ENCODE measurements around the gene TIE1. TPM values are rescaled to one million over a fixed set of nuclear protein-coding genes. Genes with fewer than 3 reads are reported as not detected.

The TIE1 gene
- total and polyA plus RNA-seq, 9 of the 15 experiments (the other 6 are each of a cell fraction or from before 2014, with no cell fraction given) = 0.07 to 0.49 (median 0.14) TPM; not detected in 4

DNA sequence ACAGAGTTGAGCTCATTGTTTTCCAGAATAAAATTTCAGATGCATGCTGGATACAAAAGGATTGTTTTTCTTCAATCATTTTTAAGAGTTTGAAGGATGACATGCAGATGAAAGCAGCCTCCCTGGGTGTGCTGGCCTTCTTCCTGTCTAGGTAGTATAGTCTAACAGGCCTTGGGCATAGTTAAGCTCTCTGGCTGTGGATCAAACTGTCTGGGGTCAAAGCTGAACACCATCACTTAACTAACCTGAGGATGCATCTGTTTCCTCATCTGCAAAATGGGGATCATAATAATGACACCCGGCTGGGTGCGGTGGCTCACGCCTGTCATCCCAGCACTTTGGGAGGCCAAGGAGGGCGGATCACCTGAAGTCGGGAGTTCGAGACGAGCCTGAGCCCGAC, 6.0 kb upstream of the TIE1 start:
- Histone ChIP-seq H3K79me2 (ENCODE audit: control insufficient read depth, insufficient read depth, low read length) (no peaks in the 10 kb centered on the region), H4K20me1 (replicated peaks; ENCODE audit: control insufficient read depth, insufficient read depth, low read length) (peaks cover 6% of the 10 kb centered on the region), H3K27me3 (ENCODE audit: control insufficient read depth in 2 of 2, insufficient read depth in 2 of 2, low read length in 2 of 2) (peaks cover 35 to 42% of the 10 kb centered on the region in 2 experiments; a peak in 4 of 5 replicates), H3K4me2 (ENCODE audit: insufficient read depth, low read length) (no peak overlapping the region), H3K4me1 (replicated peaks in 1 of 2; ENCODE audit: control insufficient read depth in 2 of 2, insufficient read depth in 2 of 2, low read length in 2 of 2) (0 out of 5 replicates have a peak, but pooled peaks cover 0 to 3% of the 10 kb centered on the region in 2 experiments), H3K27ac (ENCODE audit: extremely low read depth, low read depth, low read length) (no peak overlapping the region), H3K4me3 (no peak overlapping the region), H3K9me1 (ENCODE audit: control insufficient read depth, insufficient read depth, low read length) (no peaks in the 10 kb centered on the region), H3K9ac (ENCODE audit: insufficient read depth in 1 of 2, low read depth in 2 of 2, low read length in 2 of 2) (no peak overlapping the region), H3K9me3 (replicated peaks; ENCODE audit: control insufficient read depth, insufficient read depth, low read depth, low read length) (no peaks in the 10 kb centered on the region), H2AFZ (ENCODE audit: low read depth, low read length) (no peak overlapping the region), H3K36me3 (ENCODE audit: control insufficient read depth, insufficient read depth, low read length) (no peaks in the 10 kb centered on the region)
- 5% methylated on average over 8 of the region's 8 CpGs for WGBS (ENCODE audit: insufficient coverage, low coverage, missing lambda C conversion rate)
- ATAC-seq (no peak), DNase-seq (ENCODE audit: extremely low read depth in 1 of 4, low spot score in 3 of 4) (no peak), FAIRE-seq (no peak)
- TF ChIP-seq FOSL1 (tag; conservative IDR thresholded peaks at IDR 0.05) = 0 out of 2 replicates have a peak, but pooled peaks have one; percentile 39
- TF ChIP-seq ELF1 (tag; IDR thresholded peaks at IDR 0.05) = no peak
- CTCF ChIA-PET (ENCODE audit: low intra/inter-chr PET ratio) = no interaction called here
- BruUV-seq (replicated peaks) = no TSS peak
- intact Hi-C loops (cut with micrococcal nuclease) (no loop called here), in situ Hi-C loops (cut with MboI) (no loop called here)
- POLR2A ChIA-PET = interaction anchor here (1.5 kb wide), 1 partner anchor 14 kb away, joined by 5 read pairs; no protein-coding TSS in a partner anchor

DNA sequence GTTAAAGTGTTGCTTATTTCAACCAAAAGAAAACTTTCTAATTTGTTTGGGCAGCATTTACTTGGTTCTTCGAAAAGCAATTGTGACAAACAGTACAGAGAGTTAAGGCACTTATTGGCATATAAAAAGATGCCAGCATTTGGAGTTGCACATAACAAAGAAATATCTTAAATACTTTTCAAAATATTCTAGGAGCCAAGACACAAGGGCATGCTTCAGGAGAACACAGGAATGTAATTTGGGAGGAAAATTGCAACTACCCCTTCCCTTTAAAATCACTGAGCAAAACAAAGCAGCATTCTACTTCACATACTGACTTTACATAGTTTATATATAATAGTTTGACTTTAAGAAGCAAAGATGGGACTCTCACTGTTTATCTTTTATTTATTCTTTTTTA, 4.6 kb upstream of the TIE1 start:
- FAIRE-seq (no peak), DNase-seq (ENCODE audit: extremely low read depth in 1 of 4, low spot score in 3 of 4) (no peak), ATAC-seq (no peak)
- H3K27me3 ChIP-seq (ENCODE audit: control insufficient read depth in 2 of 2, insufficient read depth in 2 of 2, low read length in 2 of 2) = peaks cover 28 to 37% of the 10 kb centered on the region in 2 experiments; a peak in 4 of 5 replicates
- no peak overlapping the region for H3K4me2 ChIP-seq (ENCODE audit: insufficient read depth, low read length)
- BruUV-seq (replicated peaks) = no TSS peak
- intact Hi-C loops (cut with micrococcal nuclease) (no loop called here), in situ Hi-C loops (cut with MboI) (no loop called here)
- TF ChIP-seq SUPT5H (IDR thresholded peaks at IDR 0.05) (no peak), POLR2G (IDR thresholded peaks at IDR 0.05; ENCODE audit: low read depth, low read length) (no peak), CBFA2T3 (IDR thresholded peaks at IDR 0.05) (no peak)
- no peaks in the 10 kb centered on the region for H3K9me3 ChIP-seq (replicated peaks; ENCODE audit: control insufficient read depth, insufficient read depth, low read depth, low read length)
- H3K9me1 ChIP-seq (ENCODE audit: control insufficient read depth, insufficient read depth, low read length) = no peaks in the 10 kb centered on the region
- H3K4me3 ChIP-seq = no peak overlapping the region
- ChIA-PET POLR2A (no interaction called here), CTCF (ENCODE audit: low intra/inter-chr PET ratio) (no interaction called here)
- no peak overlapping the region for H3K9ac ChIP-seq (ENCODE audit: insufficient read depth in 1 of 2, low read depth in 2 of 2, low read length in 2 of 2)
- H3K79me2 ChIP-seq (ENCODE audit: control insufficient read depth, insufficient read depth, low read length) = no peaks in the 10 kb centered on the region
- 0% methylated on average over 1 of the region's 1 CpG for whole genome bisulfite sequencing (ENCODE audit: insufficient coverage, low coverage, missing lambda C conversion rate)
- no peak overlapping the region for H2AFZ ChIP-seq (ENCODE audit: low read depth, low read length)
- no peak overlapping the region for H3K27ac ChIP-seq (ENCODE audit: extremely low read depth, low read depth, low read length)
- peaks cover 6% of the 10 kb centered on the region; the same call in 1 of the 2 replicates for H4K20me1 ChIP-seq (replicated peaks; ENCODE audit: control insufficient read depth, insufficient read depth, low read length)
- H3K36me3 ChIP-seq (ENCODE audit: control insufficient read depth, insufficient read depth, low read length) = no peaks in the 10 kb centered on the region
- H3K4me1 ChIP-seq (replicated peaks in 1 of 2; ENCODE audit: control insufficient read depth in 2 of 2, insufficient read depth in 2 of 2, low read length in 2 of 2) = 0 out of 5 replicates have a peak, but pooled peaks cover 0 to 3% of the 10 kb centered on the region in 2 experiments
